ENCODE measurements around the gene MRPS14. TPM values are rescaled to one million over a fixed set of nuclear protein-coding genes. Genes with fewer than 3 reads are reported as not detected.

Gene MRPS14
- total RNA-seq, 2 experiments from 2014 or later: 35.5 to 49.6 TPM

- BruUV-seq (replicated peaks): no TSS peak
- peaks cover 3% of the 10 kb centered on the region; the same call in 1 of the 2 replicates for H3K9me3 ChIP-seq (ENCODE audit: low read length)
- peak overlapping the region; percentile 93 for H3K27ac ChIP-seq (ENCODE audit: low read depth, low read length, poor library complexity, severe bottlenecking)
- intact Hi-C loops (cut with micrococcal nuclease; ENCODE audit: unreplicated experiment): loop anchor here (1.0 to 2.0 kb wide), 3 partner anchors 13 to 93 kb away; no protein-coding TSS in a partner anchor
- H3K4me1 ChIP-seq (ENCODE audit: insufficient read depth, low read length, poor library complexity, severe bottlenecking): peaks cover 71% of the 10 kb centered on the region
- no peaks in the 10 kb centered on the region for H4K20me1 ChIP-seq (ENCODE audit: insufficient read depth, low read length)
- peak overlapping the region; percentile 63 for H3K4me3 ChIP-seq (ENCODE audit: low read depth, low read length, poor library complexity, severe bottlenecking)
- peak; percentile 90 for DNase-seq (ENCODE audit: low spot score)
- H3K36me3 ChIP-seq (ENCODE audit: insufficient read depth, low read length): peaks cover 38% of the 10 kb centered on the region
- TF ChIP-seq EZH2phosphoT487 (IDR thresholded peaks at IDR 0.05; ENCODE audit: borderline replicate concordance, low read depth, low read length): no peak
- TF ChIP-seq CTCF (conservative IDR thresholded peaks at IDR 0.05; ENCODE audit: low read length): no peak
- POLR2A ChIA-PET: interaction anchor here (0.7 to 7.8 kb wide), 14 partner anchors 9 to 164 kb away, joined by 3 to 61 read pairs (median 4); partner anchors contain the start of gene CACYBP
- H3K9me2 ChIP-seq (ENCODE audit: insufficient read depth, low read length): no peaks in the 10 kb centered on the region
- H2AFZ ChIP-seq (ENCODE audit: low read length): peak overlapping the region; percentile 19; the same call in 1 of the 2 replicates
- CTCF ChIA-PET (ENCODE audit: unreplicated experiment): interaction anchor here (0.8 kb wide), 1 partner anchor 10 kb away, joined by 4 read pairs; no protein-coding TSS in a partner anchor
- peaks cover 39% of the 10 kb centered on the region; the same call in 1 of the 2 replicates for H3K79me2 ChIP-seq (ENCODE audit: insufficient read depth, low read depth, low read length)
- peak overlapping the region; percentile 83 for H3K4me2 ChIP-seq (ENCODE audit: low read length)
These were observed 59.6 kb downstream of the MRPS14 start for GRCh38 chr1:174963529-174964125.

Small RNAs within 50 kb of the gene (small RNA-seq; reads per million reads assigned to genes)
- gene RF00019 (not detected), gene RNU6-307P (not detected)

Other genes with a start within 250 kb of the MRPS14 start
- 473 and 1,119 TPM in 2 replicates for gene CACYBP, start 23.5 kb downstream of the MRPS14 start, total RNA-seq (2014; rRNA removed; shearing (Covaris generic))
- 332 and 343 TPM in 2 replicates for gene CACYBP, start 23.5 kb downstream of the MRPS14 start, total RNA-seq (2022)
- not detected in 2 replicates for gene TNN, start 44.4 kb upstream of the MRPS14 start, total RNA-seq (2014; rRNA removed; shearing (Covaris generic))
- not detected in 2 replicates for gene TNN, start 44.4 kb upstream of the MRPS14 start, total RNA-seq (2022)
- gene KIAA0040, start 169.4 kb upstream of the MRPS14 start, total RNA-seq (2014; rRNA removed; shearing (Covaris generic)): 54.7 and 57.9 TPM in 2 replicates
- gene KIAA0040, start 169.4 kb upstream of the MRPS14 start, total RNA-seq (2022): 50.2 and 61.1 TPM in 2 replicates

Measured in OCI-LY7 (cell line).